ENCODE data around the gene ATG16L1.

ATG16L1 gene

DNA sequence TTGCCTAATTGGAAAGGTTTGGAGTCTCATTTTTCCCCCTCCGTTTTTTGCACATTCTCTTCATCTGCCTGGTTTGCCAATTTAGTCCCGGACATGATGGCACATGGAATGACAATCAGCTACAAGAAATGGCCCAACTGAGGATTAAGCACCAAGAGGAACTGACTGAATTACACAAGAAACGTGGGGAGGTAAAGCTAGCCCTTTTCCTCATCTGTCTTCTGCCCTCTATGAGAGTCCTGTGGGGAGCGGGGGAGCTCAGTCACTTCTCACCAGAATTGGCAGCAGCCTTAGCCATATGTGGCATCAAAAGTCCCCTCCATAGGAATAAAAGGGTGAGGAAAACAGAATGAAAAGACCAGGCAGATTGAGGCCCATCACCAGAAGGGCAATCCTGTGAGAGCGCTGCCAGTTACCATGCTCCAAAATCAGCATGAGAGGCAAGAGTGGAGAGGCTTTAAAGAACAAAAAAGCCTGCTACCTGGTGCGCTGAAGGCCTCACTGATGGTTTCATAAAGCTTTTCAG lies 11.6 kb downstream of the ATG16L1 start:
- no peak overlapping the region for H3K4me3 ChIP-seq (ENCODE audit: low read depth, low read length)
- TF ChIP-seq, protein P1, sequence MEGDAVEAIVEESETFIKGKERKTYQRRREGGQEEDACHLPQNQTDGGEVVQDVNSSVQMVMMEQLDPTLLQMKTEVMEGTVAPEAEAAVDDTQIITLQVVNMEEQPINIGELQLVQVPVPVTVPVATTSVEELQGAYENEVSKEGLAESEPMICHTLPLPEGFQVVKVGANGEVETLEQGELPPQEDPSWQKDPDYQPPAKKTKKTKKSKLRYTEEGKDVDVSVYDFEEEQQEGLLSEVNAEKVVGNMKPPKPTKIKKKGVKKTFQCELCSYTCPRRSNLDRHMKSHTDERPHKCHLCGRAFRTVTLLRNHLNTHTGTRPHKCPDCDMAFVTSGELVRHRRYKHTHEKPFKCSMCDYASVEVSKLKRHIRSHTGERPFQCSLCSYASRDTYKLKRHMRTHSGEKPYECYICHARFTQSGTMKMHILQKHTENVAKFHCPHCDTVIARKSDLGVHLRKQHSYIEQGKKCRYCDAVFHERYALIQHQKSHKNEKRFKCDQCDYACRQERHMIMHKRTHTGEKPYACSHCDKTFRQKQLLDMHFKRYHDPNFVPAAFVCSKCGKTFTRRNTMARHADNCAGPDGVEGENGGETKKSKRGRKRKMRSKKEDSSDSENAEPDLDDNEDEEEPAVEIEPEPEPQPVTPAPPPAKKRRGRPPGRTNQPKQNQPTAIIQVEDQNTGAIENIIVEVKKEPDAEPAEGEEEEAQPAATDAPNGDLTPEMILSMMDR (IDR thresholded peaks at IDR 0.05; ENCODE audit: low read depth, low read length, missing control alignments) = no peak

DNA sequence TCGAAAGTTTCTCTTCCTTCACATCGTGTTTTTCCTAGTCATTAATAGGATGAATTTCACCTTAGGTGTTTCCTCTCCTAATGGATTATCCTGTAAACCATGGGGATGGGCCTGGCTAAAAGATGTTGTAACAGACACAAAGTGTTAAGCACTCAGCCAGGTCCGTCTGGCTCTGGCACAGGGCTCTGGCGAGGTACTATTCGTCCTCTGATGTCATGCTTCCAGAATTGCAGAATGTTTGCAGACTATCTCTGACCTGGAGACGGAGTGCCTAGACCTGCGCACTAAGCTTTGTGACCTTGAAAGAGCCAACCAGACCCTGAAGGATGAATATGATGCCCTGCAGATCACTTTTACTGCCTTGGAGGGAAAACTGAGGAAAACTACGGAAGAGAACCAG lies 13.2 kb downstream of the ATG16L1 start:
- TF ChIP-seq, protein P1 (IDR thresholded peaks at IDR 0.05; ENCODE audit: low read depth, low read length, missing control alignments) = no peak
- no peak overlapping the region for H3K4me3 ChIP-seq (ENCODE audit: low read depth, low read length)
- DNase-seq (ENCODE audit: low read depth) = no peak

More for the DNA sequence above, 11.6 kb downstream of the ATG16L1 start:
- DNase-seq (ENCODE audit: low read depth) = no peak

DNA sequence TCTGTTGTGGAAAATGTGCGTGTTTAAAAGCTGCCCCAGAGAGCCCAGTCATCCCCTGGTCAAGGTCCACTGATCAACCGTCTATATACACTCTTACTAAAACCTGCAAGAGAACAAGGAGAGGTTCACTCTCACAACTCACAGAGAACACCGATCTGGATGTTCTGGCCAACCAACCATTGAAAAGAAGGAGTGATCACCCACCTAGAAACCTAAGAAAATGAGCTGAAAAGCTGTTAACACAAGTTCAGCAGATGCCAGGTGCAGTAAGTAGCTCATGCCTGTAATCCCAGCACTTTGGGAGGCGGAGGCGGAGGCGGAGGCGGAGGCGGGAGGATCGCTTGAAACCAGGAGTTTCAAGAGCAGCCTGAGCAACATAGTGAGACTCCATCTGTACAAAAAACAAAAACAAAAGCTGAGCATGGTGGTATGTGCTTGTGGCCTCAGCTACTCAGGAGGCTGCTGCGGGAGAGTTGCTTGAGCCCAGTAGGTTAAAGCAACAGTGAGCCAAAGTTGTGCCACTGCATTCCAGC lies 14.5 kb downstream of the ATG16L1 start:
- no peak for DNase-seq (ENCODE audit: low read depth)
- no peak overlapping the region for H3K4me3 ChIP-seq (ENCODE audit: low read depth, low read length)
- TF ChIP-seq, protein P1 (IDR thresholded peaks at IDR 0.05; ENCODE audit: low read depth, low read length, missing control alignments) = no peak

DNA sequence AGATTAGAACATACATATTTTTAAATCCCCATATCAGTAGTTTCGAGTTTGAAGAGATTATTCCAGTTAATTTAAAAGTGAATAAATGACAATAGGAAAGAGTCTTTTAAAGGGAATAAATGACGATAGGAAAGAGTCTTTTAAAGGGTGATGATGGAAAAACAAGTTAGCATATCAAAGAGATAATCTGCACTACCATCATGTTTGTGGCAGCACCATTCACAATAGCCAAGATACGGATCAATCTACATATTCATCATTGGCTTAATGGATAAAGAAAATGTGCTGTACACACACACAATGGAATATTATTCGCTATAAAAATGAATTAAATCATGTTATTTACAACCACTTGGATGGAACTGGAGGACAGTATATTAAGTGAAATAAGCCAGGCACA lies 15.0 kb downstream of the ATG16L1 start:
- no peak for DNase-seq (ENCODE audit: low read depth)
- TF ChIP-seq, protein P1 (IDR thresholded peaks at IDR 0.05; ENCODE audit: low read depth, low read length, missing control alignments) = no peak
- no peak overlapping the region for H3K4me3 ChIP-seq (ENCODE audit: low read depth, low read length)

DNA sequence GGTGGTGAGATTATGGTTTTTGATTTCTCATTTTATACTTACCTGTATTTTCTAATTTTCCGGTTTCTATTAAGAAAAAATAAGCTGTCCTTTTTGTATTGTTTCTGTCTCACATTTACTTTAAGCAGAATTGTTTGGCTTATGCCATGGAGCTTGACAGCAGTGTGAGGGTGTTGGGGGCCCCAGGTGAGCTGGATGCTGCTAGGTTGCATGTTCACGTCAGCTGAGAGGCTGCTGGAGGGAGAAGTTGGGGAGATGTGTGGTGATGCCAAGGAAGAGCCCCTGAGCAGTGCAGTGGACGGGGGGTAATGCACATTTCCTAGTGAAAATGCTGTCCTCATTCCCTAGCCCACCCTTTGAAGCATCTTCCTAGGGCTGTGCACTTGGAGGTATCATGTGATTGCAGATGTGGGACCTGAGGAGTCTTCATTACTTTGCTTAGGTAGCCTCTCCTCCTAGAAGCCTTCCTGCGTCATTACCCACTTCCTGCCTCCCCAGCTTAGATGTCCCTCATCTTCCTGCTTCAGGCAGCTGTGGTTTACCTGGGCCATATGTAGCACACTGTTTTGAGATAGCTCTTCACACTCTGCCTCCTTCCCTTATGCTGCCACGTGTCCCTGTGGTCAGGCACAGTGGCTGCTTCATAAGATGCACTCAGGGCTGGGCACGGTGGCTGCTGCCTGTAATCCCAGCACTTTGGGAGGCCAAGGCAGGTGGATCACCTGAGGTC lies 16.2 kb downstream of the ATG16L1 start:
- DNase-seq (ENCODE audit: low read depth) = peak; percentile 81
- H3K4me3 ChIP-seq (ENCODE audit: low read depth, low read length) = no peak overlapping the region
- TF ChIP-seq, protein P1 (IDR thresholded peaks at IDR 0.05; ENCODE audit: low read depth, low read length, missing control alignments) = no peak

DNA sequence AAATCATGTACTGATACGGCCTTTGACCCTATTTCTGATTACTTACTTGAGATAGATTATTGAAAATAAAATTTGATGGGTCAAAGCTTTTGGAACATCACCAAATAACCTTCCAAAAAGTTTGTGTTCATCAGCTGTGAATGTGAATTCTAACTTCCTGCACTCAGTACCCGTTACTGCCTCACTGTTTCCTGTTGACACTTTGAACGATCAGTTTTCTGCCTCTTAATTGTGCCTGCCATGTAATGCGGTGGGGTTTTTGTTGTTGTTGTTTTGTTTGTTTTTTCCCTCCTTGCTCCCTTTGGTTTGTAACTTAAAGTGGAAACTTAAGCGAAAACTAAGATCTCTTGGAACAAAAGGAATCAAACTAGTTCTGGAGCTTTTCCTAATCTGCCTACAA lies 18.9 kb downstream of the ATG16L1 start:
- H3K4me3 ChIP-seq (ENCODE audit: low read depth, low read length) = no peak overlapping the region
- DNase-seq (ENCODE audit: low read depth) = no peak
- TF ChIP-seq, protein P1 (IDR thresholded peaks at IDR 0.05; ENCODE audit: low read depth, low read length, missing control alignments) = no peak
